ENCODE measurements around the gene TAB2.
"Not testable (repeated sequence)": the region's sequence is repeated elsewhere in the genome, so short reads cannot be mapped to it uniquely, and the experiment has no call there.

The TAB2 gene

GRCh38 chr6:149440735-149441671 lies 123.5 kb downstream of the TAB2 start:
- no peak for DNase-seq (ENCODE audit: low read depth in 3 of 3, low spot score in 1 of 3)

- no peak for DNase-seq (ENCODE audit: low read depth in 3 of 3, low spot score in 1 of 3)
These were observed 124.2 kb downstream of the TAB2 start for GRCh38 chr6:149441740-149442139.

- DNase-seq (ENCODE audit: low read depth in 3 of 3, low spot score in 1 of 3), result no peak
These were observed 126.1 kb downstream of the TAB2 start for GRCh38 chr6:149443411-149444181.

GRCh38 chr6:149444360-149445094 lies 127.0 kb downstream of the TAB2 start:
- not testable (repeated sequence) for DNase-seq (ENCODE audit: low read depth in 3 of 3, low spot score in 1 of 3)

- DNase-seq (ENCODE audit: low read depth in 3 of 3, low spot score in 1 of 3), result no peak
These were observed 127.6 kb downstream of the TAB2 start for GRCh38 chr6:149445095-149445466.

- no peak for DNase-seq (ENCODE audit: low read depth in 3 of 3, low spot score in 1 of 3)
These were observed 128.1 kb downstream of the TAB2 start for GRCh38 chr6:149445573-149445972.

- no peak for DNase-seq (ENCODE audit: low read depth in 3 of 3, low spot score in 1 of 3)
These were observed 129.4 kb downstream of the TAB2 start for GRCh38 chr6:149446791-149447376.

- DNase-seq (ENCODE audit: low read depth in 3 of 3, low spot score in 1 of 3), result no peak
These were observed 131.4 kb downstream of the TAB2 start for GRCh38 chr6:149448821-149449453.

GRCh38 chr6:149449831-149450678 lies 132.5 kb downstream of the TAB2 start:
- DNase-seq (ENCODE audit: low read depth in 3 of 3, low spot score in 1 of 3), result no peak

- no peak for DNase-seq (ENCODE audit: low read depth in 3 of 3, low spot score in 1 of 3)
These were observed 133.3 kb downstream of the TAB2 start for GRCh38 chr6:149450679-149451375.

- DNase-seq (ENCODE audit: low read depth in 3 of 3, low spot score in 1 of 3), result no peak
These were observed 134.0 kb downstream of the TAB2 start for GRCh38 chr6:149451376-149452036.

GRCh38 chr6:149452037-149452939 lies 134.8 kb downstream of the TAB2 start:
- no peak for DNase-seq (ENCODE audit: low read depth in 3 of 3, low spot score in 1 of 3)

- DNase-seq (ENCODE audit: low read depth in 3 of 3, low spot score in 1 of 3), result no peak
These were observed 136.3 kb downstream of the TAB2 start for GRCh38 chr6:149453597-149454345.

GRCh38 chr6:149454346-149454848 lies 136.9 kb downstream of the TAB2 start:
- DNase-seq (ENCODE audit: low read depth in 3 of 3, low spot score in 1 of 3), result no peak

GRCh38 chr6:149455031-149455732 lies 137.7 kb downstream of the TAB2 start:
- DNase-seq (ENCODE audit: low read depth in 3 of 3, low spot score in 1 of 3), result no peak

All from stimulated activated CD4-positive, alpha-beta T cell treated with anti-CD3 and anti-CD28 coated beads, TNF-alpha, amount 100 ng/mL, for 1 hour (primary cell).